A549 (cell line): ENCODE measurements around the gene CEACAM5.

Experiments
- CHD2 ChIP-seq: fragments of 150-350 bp; IDR thresholded peaks from 2 replicates; pipeline ENCODE4 v1.6.1; 2014; ENCODE audit warnings: low read length; ENCODE audit not compliant: partially characterized antibody
- CTCF ChIP-seq: fragments of >200 bp; sonication (Bioruptor Twin); formaldehyde crosslinking; IDR thresholded peaks from 3 replicates; pipeline ENCODE4 v1.5.1; 2016
- MAX ChIP-seq: IDR thresholded peaks from 2 replicates; pipeline ENCODE4 v1.6.1; 2012

- TF ChIP-seq CTCF (no peak), CHD2 (no peak), MAX (no peak)
These were observed 36.4 kb downstream of the CEACAM5 start for GRCh38 chr19:41744850-41745249.
